HEK293 (cell line): ENCODE results near the gene ZDHHC3.

Experiments used
- GLI2 ChIP-seq: fragments of 450-650 bp; formaldehyde crosslinking; IDR thresholded peaks from 2 replicates; pipeline ENCODE4; 2017; ENCODE audit warnings: missing biosample characterization, missing genetic modification characterization, low read depth, borderline replicate concordance
- ZFP3 ChIP-seq: fragments of 450-650 bp; formaldehyde crosslinking; IDR thresholded peaks from 2 replicates; pipeline ENCODE4 v1.5.1; 2016; ENCODE audit warnings: low read depth, missing biosample characterization, missing genetic modification characterization
- TF ChIP-seq, protein P1 (sequence below): fragments of 450-650 bp; formaldehyde crosslinking; IDR thresholded peaks from 2 replicates; pipeline ENCODE4 v1.5.1; 2016; ENCODE audit warnings: missing biosample characterization, missing genetic modification characterization
- TF ChIP-seq, protein P2 (sequence below): fragments of 450-650 bp; formaldehyde crosslinking; IDR thresholded peaks from 2 replicates; pipeline ENCODE4 v1.5.1; 2016; ENCODE audit warnings: missing biosample characterization, missing genetic modification characterization

DNA sequence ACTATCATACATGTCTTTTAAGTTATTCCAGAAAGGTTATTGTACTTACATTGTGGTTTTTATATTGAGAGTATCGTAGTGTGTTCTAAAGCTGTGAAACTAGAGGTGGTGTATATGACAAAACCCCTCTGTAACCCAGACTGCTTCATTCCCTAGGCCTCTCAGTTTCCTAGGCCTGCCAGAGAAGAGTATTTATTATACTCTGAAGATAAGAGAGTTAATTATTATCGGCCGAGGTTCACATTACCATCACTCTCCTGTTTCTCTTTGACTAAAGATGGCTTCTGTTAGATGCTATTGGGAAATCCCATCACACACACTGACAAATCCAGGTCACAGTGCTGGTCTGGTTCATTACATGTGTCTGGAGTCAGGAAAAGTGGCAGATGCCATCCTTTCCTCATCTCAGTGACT is 20.6 kb upstream of the ZDHHC3 start:
- TF ChIP-seq, protein P1, sequence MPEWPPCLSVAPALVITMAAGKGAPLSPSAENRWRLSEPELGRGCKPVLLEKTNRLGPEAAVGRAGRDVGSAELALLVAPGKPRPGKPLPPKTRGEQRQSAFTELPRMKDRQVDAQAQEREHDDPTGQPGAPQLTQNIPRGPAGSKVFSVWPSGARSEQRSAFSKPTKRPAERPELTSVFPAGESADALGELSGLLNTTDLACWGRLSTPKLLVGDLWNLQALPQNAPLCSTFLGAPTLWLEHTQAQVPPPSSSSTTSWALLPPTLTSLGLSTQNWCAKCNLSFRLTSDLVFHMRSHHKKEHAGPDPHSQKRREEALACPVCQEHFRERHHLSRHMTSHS = no peak
- TF ChIP-seq, protein P2, sequence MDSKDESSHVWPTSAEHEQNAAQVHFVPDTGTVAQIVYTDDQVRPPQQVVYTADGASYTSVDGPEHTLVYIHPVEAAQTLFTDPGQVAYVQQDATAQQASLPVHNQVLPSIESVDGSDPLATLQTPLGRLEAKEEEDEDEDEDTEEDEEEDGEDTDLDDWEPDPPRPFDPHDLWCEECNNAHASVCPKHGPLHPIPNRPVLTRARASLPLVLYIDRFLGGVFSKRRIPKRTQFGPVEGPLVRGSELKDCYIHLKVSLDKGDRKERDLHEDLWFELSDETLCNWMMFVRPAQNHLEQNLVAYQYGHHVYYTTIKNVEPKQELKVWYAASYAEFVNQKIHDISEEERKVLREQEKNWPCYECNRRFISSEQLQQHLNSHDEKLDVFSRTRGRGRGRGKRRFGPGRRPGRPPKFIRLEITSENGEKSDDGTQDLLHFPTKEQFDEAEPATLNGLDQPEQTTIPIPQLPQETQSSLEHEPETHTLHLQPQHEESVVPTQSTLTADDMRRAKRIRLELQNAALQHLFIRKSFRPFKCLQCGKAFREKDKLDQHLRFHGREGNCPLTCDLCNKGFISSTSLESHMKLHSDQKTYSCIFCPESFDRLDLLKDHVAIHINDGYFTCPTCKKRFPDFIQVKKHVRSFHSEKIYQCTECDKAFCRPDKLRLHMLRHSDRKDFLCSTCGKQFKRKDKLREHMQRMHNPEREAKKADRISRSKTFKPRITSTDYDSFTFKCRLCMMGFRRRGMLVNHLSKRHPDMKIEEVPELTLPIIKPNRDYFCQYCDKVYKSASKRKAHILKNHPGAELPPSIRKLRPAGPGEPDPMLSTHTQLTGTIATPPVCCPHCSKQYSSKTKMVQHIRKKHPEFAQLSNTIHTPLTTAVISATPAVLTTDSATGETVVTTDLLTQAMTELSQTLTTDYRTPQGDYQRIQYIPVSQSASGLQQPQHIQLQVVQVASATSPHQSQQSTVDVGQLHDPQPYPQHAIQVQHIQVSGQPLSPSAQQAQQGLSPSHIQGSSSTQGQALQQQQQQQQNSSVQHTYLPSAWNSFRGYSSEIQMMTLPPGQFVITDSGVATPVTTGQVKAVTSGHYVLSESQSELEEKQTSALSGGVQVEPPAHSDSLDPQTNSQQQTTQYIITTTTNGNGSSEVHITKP (tag by site-specific recombination) = no peak
- TF ChIP-seq GLI2 (tag by site-specific recombination) (no peak), ZFP3 (tag by site-specific recombination) (no peak)
